Measurements from ENCODE around the gene ASCL2. TPM values are rescaled to one million over a fixed set of nuclear protein-coding genes. Genes with fewer than 3 reads are reported as not detected.

The ASCL2 gene
- total RNA-seq, 4 donors from 2014 or later: 1.0 to 1.6 (median 1.5) TPM; not detected in 1

- H3K36me3 ChIP-seq: no peaks in the 10 kb centered on the region
- peaks cover 22 to 28% of the 10 kb centered on the region in 2 donors for H3K4me1 ChIP-seq
- TF ChIP-seq POLR2A (IDR thresholded peaks at IDR 0.05): no peak
- TF ChIP-seq CTCF (IDR thresholded peaks at IDR 0.05): no peak
- no peaks in the 10 kb centered on the region for H3K27me3 ChIP-seq
- DNase-seq: no peak
- peak overlapping the region; percentile 89 to 99 for H3K27ac ChIP-seq
- no peaks in the 10 kb centered on the region for H3K9me3 ChIP-seq
- H3K4me3 ChIP-seq: no peak overlapping the region
- intact Hi-C loops (cut with DNase I; ENCODE audit: low total_unique reads): loop anchor here (5.0 to 10.0 kb wide), 2 partner anchors 108 to 119 kb away; no protein-coding TSS in a partner anchor
These were observed 32.7 kb upstream of the ASCL2 start for GRCh38 chr11:2302896-2303626.

- Histone ChIP-seq H3K4me1 (peaks cover 21 to 26% of the 10 kb centered on the region in 2 donors), H3K4me3 (no peak overlapping the region), H3K36me3 (no peaks in the 10 kb centered on the region), H3K27me3 (no peaks in the 10 kb centered on the region), H3K27ac (peak overlapping the region in 1 of 2 donors; percentile 89), H3K9me3 (no peaks in the 10 kb centered on the region)
- no peak for DNase-seq
- intact Hi-C loops (cut with DNase I; ENCODE audit: low total_unique reads): loop anchor here (5.0 to 10.0 kb wide), 2 partner anchors 108 to 120 kb away; no protein-coding TSS in a partner anchor
- TF ChIP-seq CTCF (IDR thresholded peaks at IDR 0.05) (no peak), POLR2A (IDR thresholded peaks at IDR 0.05) (no peak)
These were observed 32.0 kb upstream of the ASCL2 start for GRCh38 chr11:2302306-2302895.

- Histone ChIP-seq H3K36me3 (no peaks in the 10 kb centered on the region), H3K4me1 (peaks cover 17 to 21% of the 10 kb centered on the region in 2 donors), H3K9me3 (no peaks in the 10 kb centered on the region), H3K4me3 (no peak within 1 kb of the TSS), H3K27me3 (no peaks in the 10 kb centered on the region), H3K27ac (peak within 1 kb of the TSS in 1 of 2 donors; percentile 89)
- TF ChIP-seq POLR2A (IDR thresholded peaks at IDR 0.05) (no peak), CTCF (IDR thresholded peaks at IDR 0.05) (no peak)
- intact Hi-C loops (cut with DNase I; ENCODE audit: low total_unique reads): loop anchor here (5.0 to 10.0 kb wide), 2 partner anchors 107 to 121 kb away; no protein-coding TSS in a partner anchor
- no peak for DNase-seq
These were observed 31.4 kb upstream of the ASCL2 start, which contains the start of the genes C11orf21 and TSPAN32 for GRCh38 chr11:2301631-2302305. Gene C11orf21 (minus strand): TSS chr11:2301918. CDS start chr11:2301808, 110 bp downstream. Gene TSPAN32 (plus strand): TSS chr11:2302013. CDS start chr11:2302150, 137 bp downstream.

DNA sequence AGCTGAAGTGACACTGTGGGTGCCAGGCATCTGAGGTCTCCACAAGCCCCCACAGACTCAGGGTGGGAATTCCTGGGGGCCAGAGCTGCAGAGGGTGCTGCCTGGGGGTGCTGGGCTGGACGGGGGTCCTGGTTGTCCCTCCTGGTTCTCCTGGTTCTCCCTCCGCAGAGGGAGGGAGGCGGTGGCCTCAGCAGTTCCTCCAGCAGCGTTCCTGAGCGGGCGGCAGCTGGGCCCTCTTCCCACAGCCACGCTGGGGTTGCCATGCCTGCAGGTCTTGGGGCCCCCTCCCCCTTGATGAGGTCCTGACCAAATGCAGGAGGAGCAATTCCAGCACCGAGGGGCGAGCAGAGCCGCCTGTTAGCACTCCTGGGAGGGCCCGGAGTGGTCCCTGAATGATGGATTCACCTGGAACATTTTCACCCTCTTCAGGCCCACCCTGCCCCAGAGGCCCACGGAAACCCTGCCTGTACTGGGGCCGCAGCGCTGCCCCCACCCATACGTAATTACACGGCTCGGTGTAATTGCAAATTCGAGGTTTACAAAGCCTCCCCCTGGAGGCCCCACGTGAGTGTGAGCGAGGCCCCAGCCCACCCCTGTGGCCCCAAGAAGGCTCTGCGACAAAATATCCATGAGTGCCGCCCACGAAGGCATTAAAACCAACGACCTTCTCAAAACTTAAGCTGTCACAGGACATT lies 30.7 kb upstream of the ASCL2 start:
- intact Hi-C loops (cut with DNase I; ENCODE audit: low total_unique reads): loop anchor here (5.0 to 10.0 kb wide), 2 partner anchors 106 to 121 kb away; no protein-coding TSS in a partner anchor
- H3K4me3 ChIP-seq: no peak overlapping the region
- DNase-seq: no peak
- no peaks in the 10 kb centered on the region for H3K9me3 ChIP-seq
- peaks cover 13 to 17% of the 10 kb centered on the region in 2 donors for H3K4me1 ChIP-seq
- H3K27me3 ChIP-seq: no peaks in the 10 kb centered on the region
- H3K36me3 ChIP-seq: no peaks in the 10 kb centered on the region
- TF ChIP-seq POLR2A (IDR thresholded peaks at IDR 0.05) (no peak), CTCF (IDR thresholded peaks at IDR 0.05) (no peak)
- H3K27ac ChIP-seq: no peak overlapping the region

Measured in uterus (tissue), 4 donors.